Endodermal cell (in vitro differentiated cells): ENCODE data around the gene CXADR. TPM values are rescaled to one million over a fixed set of nuclear protein-coding genes. Genes with fewer than 3 reads are reported as not detected.
A peak's percentile ranks its signal among the peaks of the same experiment; 100 is the strongest.

Source experiments
- DNase-seq: peaks from one replicate; pipeline ENCODE4 v3.0.0-alpha.2; 2017
- H3K27ac ChIP-seq: 2 replicates; pipeline ENCODE4 v1.5.1; 2013; ENCODE audit warnings: mild to moderate bottlenecking, low read depth, low read length, moderate library complexity
- H3K27me3 ChIP-seq: 2 replicates; pipeline ENCODE4 v1.6.1; 2013; ENCODE audit warnings: mild to moderate bottlenecking, low read length, moderate library complexity; ENCODE audit not compliant: insufficient read depth, control insufficient read depth, poor library complexity, severe bottlenecking
- H3K36me3 ChIP-seq: 2 replicates; pipeline ENCODE4 v1.7.0; 2013; ENCODE audit warnings: mild to moderate bottlenecking, low read length, moderate library complexity; ENCODE audit not compliant: control insufficient read depth, insufficient read depth
- H3K4me1 ChIP-seq: one replicate; pipeline ENCODE4 v1.7.0; 2013; ENCODE audit warnings: low read length; ENCODE audit not compliant: control insufficient read depth, insufficient read depth
- H3K4me3 ChIP-seq: 2 replicates; pipeline ENCODE4 v1.5.1; 2013; ENCODE audit warnings: mild to moderate bottlenecking, low read length, moderate library complexity
- H3K9ac ChIP-seq: 2 replicates; pipeline ENCODE4 v1.6.1; 2013; ENCODE audit warnings: mild to moderate bottlenecking, low read length, moderate library complexity; ENCODE audit not compliant: poor library complexity, severe bottlenecking; ENCODE audit errors: extremely low read depth
- H3K9me3 ChIP-seq: 2 replicates; pipeline ENCODE4 v1.6.1; 2013; ENCODE audit warnings: mild to moderate bottlenecking, low read length, moderate library complexity; ENCODE audit not compliant: control insufficient read depth
- H3K27ac Mint-ChIP-seq: 2 replicates; pipeline ENCODE4 v1.8.0; 2020; ENCODE audit warnings: mixed read lengths
- H3K27me3 Mint-ChIP-seq: 2 replicates; pipeline ENCODE4 v1.8.0; 2021; ENCODE audit warnings: mild to moderate bottlenecking, mixed read lengths; ENCODE audit not compliant: insufficient read depth
- H3K36me3 Mint-ChIP-seq: 2 replicates; pipeline ENCODE4 v1.8.0; 2020; ENCODE audit warnings: low read depth, mixed read lengths
- H3K4me1 Mint-ChIP-seq: 2 replicates; pipeline ENCODE4 v1.8.0; 2020; ENCODE audit warnings: mixed read lengths
- H3K4me3 Mint-ChIP-seq: 2 replicates; pipeline ENCODE4 v1.8.0; 2020; ENCODE audit warnings: mild to moderate bottlenecking, moderate library complexity, mixed read lengths
- H3K9me3 Mint-ChIP-seq: 2 replicates; pipeline ENCODE4 v1.8.0; 2020; ENCODE audit warnings: mild to moderate bottlenecking, mixed read lengths
- CTCF ChIP-seq: fragments of 200-600 bp; sonication (generic); conservative IDR thresholded peaks from 2 replicates; pipeline ENCODE4 v1.5.0; 2021; ENCODE audit warnings: antibody characterized with exemption, mild to moderate bottlenecking
- WGBS, 2 experiments: methylation state at CpG; one replicate each; pipeline versions ENCODE4 v1.1.5 to v1.1.7; 2013; ENCODE audit warnings: missing lambda C conversion rate in 2 of 2, mixed read lengths in 1 of 2; ENCODE audit not compliant: insufficient coverage in 1 of 2, insufficient read length in 1 of 2; 5-methylcytosine and 5-hydroxymethylcytosine counted together
- total RNA-seq, 2 donors: library from RNA; stranded (reverse); fragmentation: NEBNext Ultra II Directional in 1 of 2; extraction: Animal tissue kit (Norgen Biotek cat#: 25700) in 1 of 2; gene quantifications; 2 replicates in 1 of 2; 3 replicates in 1 of 2; pipeline ENCODE4 v1.2.1, GENCODE V29; 2021

Gene CXADR
- total RNA-seq, 2 donors from 2014 or later = 60.5 to 84.3 TPM

DNA sequence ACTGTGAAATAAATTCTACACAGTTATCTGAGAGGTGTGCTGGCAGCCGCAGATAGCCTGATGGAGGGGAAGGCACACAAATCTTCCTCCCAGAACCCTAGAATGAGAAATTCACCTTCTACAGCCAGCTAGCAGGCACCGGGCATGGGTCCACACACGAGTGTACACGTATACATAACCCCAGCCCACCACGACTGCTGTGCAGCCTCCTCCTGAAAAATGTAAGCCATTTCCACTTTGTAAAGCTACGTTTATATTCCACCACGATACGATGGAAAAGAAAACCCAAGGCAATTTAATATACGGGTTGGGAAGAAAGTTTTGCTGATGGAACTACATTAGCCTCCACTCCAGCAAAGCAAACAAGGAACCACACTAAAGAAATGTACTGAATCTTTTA, 98.1 kb downstream of the CXADR start:
- H3K27me3 Mint-ChIP-seq = peaks cover 9% of the 10 kb centered on the region
- no peak for TF ChIP-seq CTCF
- peak overlapping the region; percentile 83 for H3K4me3 Mint-ChIP-seq
- Histone ChIP-seq H3K9me3 (no peaks in the 10 kb centered on the region), H3K4me1 (no peaks in the 10 kb centered on the region), H3K4me3 (peak overlapping the region; percentile 94), H3K36me3 (peaks cover 37% of the 10 kb centered on the region), H3K27me3 (no peaks in the 10 kb centered on the region), H3K27ac (no peak overlapping the region), H3K9ac (peak overlapping the region; percentile 94)
- peaks cover 11% of the 10 kb centered on the region for H3K4me1 Mint-ChIP-seq
- peaks cover 27% of the 10 kb centered on the region for H3K36me3 Mint-ChIP-seq
- DNase-seq = no peak
- WGBS, 2 experiments = 47 to 65% methylated on average over 3 to 9 of the region's 9 CpGs
- peak overlapping the region; percentile 91 for H3K27ac Mint-ChIP-seq
- no peaks in the 10 kb centered on the region for H3K9me3 Mint-ChIP-seq

GRCh38 chr21:17611414-17612022, 98.7 kb downstream of the CXADR start:
- peaks cover 27% of the 10 kb centered on the region for H3K36me3 Mint-ChIP-seq
- WGBS, 2 experiments = 0 to 3% methylated on average over 12 to 26 of the region's 26 CpGs
- H3K4me1 Mint-ChIP-seq = peaks cover 11% of the 10 kb centered on the region
- peak overlapping the region; percentile 91 for H3K27ac Mint-ChIP-seq
- peaks cover 9% of the 10 kb centered on the region for H3K27me3 Mint-ChIP-seq
- H3K9me3 ChIP-seq = no peaks in the 10 kb centered on the region
- DNase-seq = peak; percentile 83
- H3K27ac ChIP-seq = peak overlapping the region; percentile 80
- no peaks in the 10 kb centered on the region for H3K4me1 ChIP-seq
- H3K36me3 ChIP-seq = peaks cover 32% of the 10 kb centered on the region
- peak overlapping the region; percentile 94 for H3K9ac ChIP-seq
- no peaks in the 10 kb centered on the region for H3K27me3 ChIP-seq
- peak overlapping the region; percentile 94 for H3K4me3 ChIP-seq
- peak overlapping the region; percentile 83 for H3K4me3 Mint-ChIP-seq
- H3K9me3 Mint-ChIP-seq = no peaks in the 10 kb centered on the region
- TF ChIP-seq CTCF = no peak

DNA sequence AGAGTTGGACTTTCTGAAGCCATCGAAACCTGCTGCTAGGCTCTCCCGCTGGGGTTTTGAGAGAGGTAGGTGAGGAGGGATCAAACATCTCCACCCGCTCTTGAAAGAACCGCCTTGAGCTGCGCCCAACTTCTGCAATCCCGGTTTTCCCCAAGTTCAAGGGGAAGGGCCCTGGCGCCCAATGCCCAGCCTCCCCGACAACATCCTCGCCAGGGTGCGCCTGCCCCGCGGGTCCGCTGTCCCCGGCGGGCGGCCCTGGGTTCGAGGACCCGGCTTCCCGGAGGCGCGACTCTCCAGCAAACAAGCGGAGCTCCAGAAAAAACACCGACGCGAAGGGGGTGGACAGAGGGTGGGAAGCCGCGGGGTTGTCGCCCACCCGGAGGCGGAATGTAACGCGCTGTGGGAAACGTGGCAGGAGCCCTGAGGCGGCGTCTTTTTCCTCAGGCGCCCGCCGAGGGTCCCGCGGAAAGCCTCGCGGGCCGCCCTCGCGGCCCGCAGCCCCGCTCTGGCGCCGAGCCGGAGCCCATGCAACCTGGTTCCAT, 99.3 kb downstream of the CXADR start:
- Histone ChIP-seq H3K4me3 (peak overlapping the region; percentile 94), H3K9me3 (no peaks in the 10 kb centered on the region), H3K27me3 (no peaks in the 10 kb centered on the region), H3K36me3 (peaks cover 26% of the 10 kb centered on the region), H3K4me1 (no peaks in the 10 kb centered on the region), H3K27ac (peak overlapping the region; percentile 80), H3K9ac (peak overlapping the region; percentile 94)
- H3K4me1 Mint-ChIP-seq = peaks cover 11% of the 10 kb centered on the region
- WGBS, 2 experiments = 0 to 1% methylated on average over 13 to 50 of the region's 50 CpGs
- peaks cover 9% of the 10 kb centered on the region for H3K27me3 Mint-ChIP-seq
- no peak for TF ChIP-seq CTCF
- H3K9me3 Mint-ChIP-seq = no peaks in the 10 kb centered on the region
- peak overlapping the region; percentile 83 for H3K4me3 Mint-ChIP-seq
- DNase-seq = peak; percentile 71
- peaks cover 26% of the 10 kb centered on the region for H3K36me3 Mint-ChIP-seq
- peak overlapping the region; percentile 91 for H3K27ac Mint-ChIP-seq
